CD4-positive, CD25-positive, alpha-beta regulatory T cell (primary cell): Measurements from ENCODE around the gene HSPBAP1. TPM values are rescaled to one million over a fixed set of nuclear protein-coding genes. Genes with fewer than 3 reads are reported as not detected.

Experiments used
- ATAC-seq, 2 donors: fragments of 150-1000 bp; cut with Tn5 transposase; one replicate each; pipeline ENCODE4 v1.10.0; 2021; ENCODE audit warnings: low read depth in 2 of 2, moderate number of reproducible peaks in 2 of 2, moderate library complexity in 1 of 2
- DNase-seq, 3 donors: peaks; one replicate each; pipeline versions ENCODE4 v3.0.0 to v3.0.0-alpha.2; 2012 to 2022; ENCODE audit warnings: mixed read lengths in 1 of 3
- H3K27ac ChIP-seq: one replicate; pipeline ENCODE4 v1.7.0; 2013; ENCODE audit warnings: mild to moderate bottlenecking, low read length; ENCODE audit not compliant: insufficient read depth, poor library complexity, severe bottlenecking
- H3K27me3 ChIP-seq: one replicate; pipeline ENCODE4 v1.7.0; 2013; ENCODE audit warnings: low read length; ENCODE audit not compliant: control insufficient read depth, insufficient read depth
- H3K36me3 ChIP-seq: one replicate; pipeline ENCODE4 v1.7.0; 2013; ENCODE audit warnings: mild to moderate bottlenecking, low read length, moderate library complexity; ENCODE audit not compliant: control insufficient read depth, insufficient read depth
- H3K4me1 ChIP-seq: 2 replicates; pipeline ENCODE4 v1.7.0; 2013; ENCODE audit warnings: mild to moderate bottlenecking, low read length; ENCODE audit not compliant: insufficient read depth, control insufficient read depth, poor library complexity, severe bottlenecking
- H3K4me3 ChIP-seq: one replicate; pipeline ENCODE4 v1.7.0; 2013; ENCODE audit warnings: low read depth, mild to moderate bottlenecking, low read length, moderate library complexity
- H3K9me3 ChIP-seq, 2 experiments: 1 replicate in 1 of 2; 2 replicates in 1 of 2; pipeline ENCODE4 v1.7.0; 2013; ENCODE audit warnings: low read length in 2 of 2, mild to moderate bottlenecking in 1 of 2, moderate library complexity in 1 of 2; ENCODE audit not compliant: control insufficient read depth in 2 of 2
- H3K27ac Mint-ChIP-seq, 3 donors: one replicate each; pipeline ENCODE4 v1.8.0; 2020 to 2022; ENCODE audit warnings: mild to moderate bottlenecking in 3 of 3, mixed read lengths in 3 of 3, moderate library complexity in 2 of 3
- H3K27me3 Mint-ChIP-seq: one replicate; pipeline ENCODE4 v1.8.0; 2022; ENCODE audit warnings: mild to moderate bottlenecking, mixed read lengths
- H3K36me3 Mint-ChIP-seq: one replicate; pipeline ENCODE4 v1.8.0; 2020; ENCODE audit warnings: mixed read lengths
- H3K4me1 Mint-ChIP-seq, 4 donors: one replicate each; pipeline ENCODE4 v1.8.0; 2020 to 2022; ENCODE audit warnings: mixed read lengths in 4 of 4, mild to moderate bottlenecking in 1 of 4
- H3K4me3 Mint-ChIP-seq, 4 donors: one replicate each; pipeline ENCODE4 v1.8.0; 2020 to 2022; ENCODE audit warnings: mild to moderate bottlenecking in 4 of 4, mixed read lengths in 4 of 4, moderate library complexity in 3 of 4
- H3K9me3 Mint-ChIP-seq, 7 donors: one replicate each; pipeline ENCODE4 v1.8.0; 2020 to 2022; ENCODE audit warnings: mixed read lengths in 7 of 7, mild to moderate bottlenecking in 3 of 7, moderate library complexity in 2 of 7
- polyA plus RNA-seq, 4 donors: library from polyadenylated mRNA; unstranded; fragments of 300-500 nt; fragmentation: Illumina TruSeq; gene quantifications; one replicate each; pipeline ENCODE4 v1.2.3, GENCODE V29; 2021
- total RNA-seq: library from RNA; stranded (reverse); gene quantifications from one replicate; pipeline ENCODE4 v1.2.3, GENCODE V29; 2022

HSPBAP1 gene
- total and polyA plus RNA-seq, 5 donors from 2014 or later: 8.7 to 25.8 (median 11.7) TPM

GRCh38 chr3:122692674-122693073, 101.0 kb downstream of the HSPBAP1 start:
- no peaks in the 10 kb centered on the region for H3K27me3 Mint-ChIP-seq
- Histone ChIP-seq H3K27me3 (no peaks in the 10 kb centered on the region), H3K27ac (no peak overlapping the region), H3K4me1 (no peaks in the 10 kb centered on the region), H3K36me3 (peaks cover 70% of the 10 kb centered on the region), H3K4me3 (no peak overlapping the region), H3K9me3 (no peaks in the 10 kb centered on the region)
- H3K9me3 Mint-ChIP-seq: peaks cover 0 to 2% (median 0%) of the 10 kb centered on the region in 7 donors
- no peak for DNase-seq
- H3K4me3 Mint-ChIP-seq: no peak overlapping the region
- H3K36me3 Mint-ChIP-seq: peaks cover 62% of the 10 kb centered on the region
- no peak overlapping the region for H3K27ac Mint-ChIP-seq
- peaks cover 5 to 25% (median 19%) of the 10 kb centered on the region in 4 donors for H3K4me1 Mint-ChIP-seq
- ATAC-seq: no peak

- Histone ChIP-seq H3K9me3 (no peaks in the 10 kb centered on the region), H3K27me3 (no peaks in the 10 kb centered on the region), H3K4me3 (no peak overlapping the region), H3K36me3 (peaks cover 55% of the 10 kb centered on the region), H3K4me1 (peaks cover 9% of the 10 kb centered on the region), H3K27ac (no peak overlapping the region)
- Mint-ChIP-seq H3K27me3 (no peaks in the 10 kb centered on the region), H3K9me3 (no peaks in the 10 kb centered on the region), H3K4me3 (no peak overlapping the region), H3K36me3 (peaks cover 64% of the 10 kb centered on the region), H3K27ac (no peak overlapping the region), H3K4me1 (peaks cover 7 to 29% (median 18%) of the 10 kb centered on the region in 4 donors)
- DNase-seq (no peak), ATAC-seq (no peak)
These were observed 102.4 kb downstream of the HSPBAP1 start for GRCh38 chr3:122691195-122691594.

- DNase-seq (no peak), ATAC-seq (no peak)
- H3K27ac Mint-ChIP-seq: peak overlapping the region in 2 of 3 donors; percentile 9 to 32
- Histone ChIP-seq H3K4me3 (no peak overlapping the region), H3K27me3 (no peaks in the 10 kb centered on the region), H3K9me3 (no peaks in the 10 kb centered on the region), H3K36me3 (peaks cover 49% of the 10 kb centered on the region), H3K4me1 (peaks cover 12% of the 10 kb centered on the region), H3K27ac (no peak overlapping the region)
- H3K36me3 Mint-ChIP-seq: peaks cover 60% of the 10 kb centered on the region
- no peaks in the 10 kb centered on the region for H3K9me3 Mint-ChIP-seq
- no peaks in the 10 kb centered on the region for H3K27me3 Mint-ChIP-seq
- peak overlapping the region in 1 of 4 donors; percentile 29 for H3K4me3 Mint-ChIP-seq
- peaks cover 7 to 28% (median 16%) of the 10 kb centered on the region in 4 donors for H3K4me1 Mint-ChIP-seq
These were observed 103.5 kb downstream of the HSPBAP1 start for GRCh38 chr3:122690096-122690495.

Other genes with a start within 250 kb of the HSPBAP1 start
- 47.6 TPM for gene PARP9, start 229.5 kb downstream of the HSPBAP1 start, total RNA-seq
- 10 to 100 TPM; 24.2 to 41.9 (median 37.5) TPM for gene PARP9, start 229.5 kb downstream of the HSPBAP1 start, polyA plus RNA-seq
- 48.0 TPM for gene DTX3L, start 229.5 kb downstream of the HSPBAP1 start, total RNA-seq
- 10 to 100 TPM; 25.9 to 32.8 (median 29.2) TPM for gene DTX3L, start 229.5 kb downstream of the HSPBAP1 start, polyA plus RNA-seq
- gene PARP15, start 216.2 kb downstream of the HSPBAP1 start, total RNA-seq: 87.0 TPM
- 10 to 100 TPM in 1 of 4 donors, 1 to 10 TPM in 3; 5.2 to 10.7 (median 7.6) TPM for gene PARP15, start 216.2 kb downstream of the HSPBAP1 start, polyA plus RNA-seq
- 89.7 TPM for gene PARP14, start 113.0 kb downstream of the HSPBAP1 start, total RNA-seq
- 10 to 100 TPM; 14.2 to 20.3 (median 17.6) TPM for gene PARP14, start 113.0 kb downstream of the HSPBAP1 start, polyA plus RNA-seq
- gene SLC49A4, start 1.2 kb upstream of the HSPBAP1 start, total RNA-seq: 6.3 TPM
- 1 to 10 TPM; 2.3 to 3.3 (median 3.2) TPM for gene SLC49A4, start 1.2 kb upstream of the HSPBAP1 start, polyA plus RNA-seq
- not detected for gene SEMA5B, start 233.9 kb upstream of the HSPBAP1 start, total RNA-seq
- under 1 TPM in 1 of 4 donors, not detected in 3; 0.50 TPM for gene SEMA5B, start 233.9 kb upstream of the HSPBAP1 start, polyA plus RNA-seq